Stomach (tissue), 9 donors: ENCODE measurements around the gene MCM3AP. TPM values are rescaled to one million over a fixed set of nuclear protein-coding genes. Genes with fewer than 3 reads are reported as not detected.
"Not testable (repeated sequence)": the region's sequence is repeated elsewhere in the genome, so short reads cannot be mapped to it uniquely, and the experiment has no call there.

ENCODE experiments used
- DNase-seq, 2 donors: peaks; one replicate each; pipeline versions ENCODE4 v3.0.0 to v3.0.0-alpha.2; 2013 to 2019
- H3K27ac ChIP-seq, 5 donors: fragments of 200-600 bp in 4 of 5; sonication (generic) in 4 of 5; one replicate each; pipeline ENCODE4 v1.5.1; 2013 to 2019; ENCODE audit warnings: mild to moderate bottlenecking in 1 of 5, moderate library complexity in 1 of 5
- H3K27me3 ChIP-seq, 3 donors: fragments of 200-600 bp; sonication (generic); one replicate each; pipeline ENCODE4 v1.5.1; 2017 to 2019; ENCODE audit warnings: mixed run types in 1 of 3
- H3K36me3 ChIP-seq, 4 donors: fragments of 200-600 bp; sonication (generic); 1 replicate in 3 of 4; 2 replicates in 1 of 4; pipeline ENCODE4 v1.5.1; 2016 to 2019
- H3K4me1 ChIP-seq, 4 donors: fragments of 200-600 bp; sonication (generic); one replicate each; pipeline ENCODE4 v1.5.1; 2016 to 2019
- H3K4me3 ChIP-seq, 4 donors: fragments of 200-600 bp; sonication (generic) in 3 of 4; one replicate each; pipeline ENCODE4 v1.5.1; 2016 to 2019; ENCODE audit warnings: mild to moderate bottlenecking in 1 of 4
- H3K9me3 ChIP-seq, 4 donors: fragments of 200-600 bp; sonication (generic); one replicate each; pipeline ENCODE4 v1.5.1; 2016 to 2019
- CTCF ChIP-seq, 7 experiments: fragments of 450-650 bp in 4 of 7; fragments of 200-600 bp in 3 of 7; sonication (generic) in 3 of 7; IDR thresholded peaks; one replicate each; pipeline ENCODE4 v1.5.1; 2016 to 2019; ENCODE audit warnings: antibody characterized with exemption in 7 of 7, control low read depth in 2 of 7, mild to moderate bottlenecking in 1 of 7
- EP300 ChIP-seq: sonication (generic); formaldehyde crosslinking; IDR thresholded peaks from one replicate; pipeline ENCODE4 v1.6.1; 2017; ENCODE audit warnings: antibody characterized with exemption
- POLR2A ChIP-seq, 4 donors: fragments of 450-650 bp; IDR thresholded peaks; one replicate each; pipeline ENCODE4 v1.6.1; 2016; ENCODE audit warnings: antibody characterized with exemption in 4 of 4, control low read depth in 2 of 4, mild to moderate bottlenecking in 1 of 4, moderate library complexity in 1 of 4
- POLR2AphosphoS5 ChIP-seq, 3 donors: sonication (generic); formaldehyde crosslinking; IDR thresholded peaks; one replicate each; pipeline ENCODE4 v1.6.1; 2016; ENCODE audit warnings: antibody characterized with exemption in 3 of 3
- WGBS, 5 donors: extraction: QIAGEN DNeasy Blood & Tissue Kit in 3 of 5; methylation state at CpG; one replicate each; pipeline versions ENCODE4 v1.1.5 to v1.1.7; 2013 to 2018; 5-methylcytosine and 5-hydroxymethylcytosine counted together
- intact Hi-C: fragments of 100-400 bp; cut with DNase I; formaldehyde crosslinking; loops from one replicate; pipeline ENCODE4 v1.15.1; 2023; ENCODE audit warnings: low total_unique reads
- polyA plus RNA-seq, 3 donors: library from polyadenylated mRNA; stranded (reverse); fragments of 200-250 nt; gene quantifications; one replicate each; pipeline ENCODE4 v1.2.3, GENCODE V29; 2013
- total RNA-seq, 5 donors: library from RNA; depleted of rRNA; stranded (reverse); fragments of >200 nt; gene quantifications; one replicate each; pipeline versions ENCODE4 v1.1.0 to v1.2.3, GENCODE V29; 2014 to 2016
- donor health status: healthy with polysubstance abuse.
- donor health status: Bipolar disorder and iron deficiency.
- donor health status: healthy.

Gene MCM3AP
- total and polyA plus RNA-seq, 8 donors: 18.9 to 555 (median 57.4) TPM

GRCh38 chr21:46226920-46227599, 58.4 kb downstream of the MCM3AP start:
- Histone ChIP-seq H3K4me1 (peaks cover 32 to 52% (median 46%) of the 10 kb centered on the region in 4 donors), H3K27me3 (no peaks in the 10 kb centered on the region), H3K27ac (peak overlapping the region; percentile 34 to 94 (median 90)), H3K9me3 (no peaks in the 10 kb centered on the region), H3K4me3 (peak overlapping the region; percentile 70 to 97 (median 90)), H3K36me3 (peaks cover 4 to 19% (median 14%) of the 10 kb centered on the region in 4 donors)
- TF ChIP-seq POLR2AphosphoS5 (IDR thresholded peaks at IDR 0.05) (no peak), CTCF (IDR thresholded peaks at IDR 0.05) (no peak), EP300 (no peak), POLR2A (IDR thresholded peaks at IDR 0.05) (no peak)
- WGBS, 5 donors: 26 to 44% (median 37%) methylated on average over 4 of the region's 4 CpGs
- intact Hi-C loops: loop anchor here (10.0 kb wide), 1 partner anchor 82 kb away; no protein-coding TSS in a partner anchor
- peak in 1 of 2 donors; percentile 34 for DNase-seq

- H3K4me3 ChIP-seq: no peak overlapping the region
These were observed 59.3 kb downstream of the MCM3AP start for GRCh38 chr21:46226146-46226545.

DNA sequence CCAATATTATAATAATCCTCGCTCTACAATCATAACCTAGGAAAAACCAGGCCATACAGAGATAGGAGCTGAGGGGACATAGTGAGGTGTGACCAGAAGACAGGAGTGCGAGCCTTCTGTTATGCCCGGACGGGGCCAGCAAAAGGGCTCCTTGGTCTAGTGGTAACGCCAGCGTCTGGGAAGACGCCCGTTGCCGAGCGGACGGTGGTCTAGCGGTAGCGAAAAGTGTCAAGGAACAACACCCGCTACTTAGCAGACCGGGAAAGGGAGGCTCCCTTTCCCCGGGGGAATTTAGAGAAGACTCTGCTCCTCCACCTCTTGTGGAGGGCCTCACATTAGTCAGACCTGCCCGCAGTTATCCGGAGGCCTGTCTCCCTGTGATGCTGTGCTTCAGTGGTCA, 61.8 kb downstream of the MCM3AP start:
- not testable (repeated sequence) for H3K9me3 ChIP-seq, H3K27ac ChIP-seq, DNase-seq, H3K4me3 ChIP-seq, H3K27me3 ChIP-seq
- Histone ChIP-seq H3K4me1 (peaks cover 19 to 38% (median 31%) of the 10 kb centered on the region in 4 donors), H3K36me3 (peaks cover 32 to 48% (median 46%) of the 10 kb centered on the region in 4 donors)
- 89 to 94% (median 94%) methylated on average over 18 of the region's 18 CpGs for WGBS, 5 donors
- intact Hi-C loops: loop anchor here (10.0 kb wide), 1 partner anchor 79 kb away; no protein-coding TSS in a partner anchor

More at GRCh38 chr21:46226146-46226545, 59.3 kb downstream of the MCM3AP start:
- DNase-seq: no peak
- 40 to 89% (median 71%) methylated on average over 1 of the region's 1 CpG for WGBS, 5 donors
- TF ChIP-seq CTCF (IDR thresholded peaks at IDR 0.05) (no peak), POLR2A (IDR thresholded peaks at IDR 0.05) (no peak), POLR2AphosphoS5 (IDR thresholded peaks at IDR 0.05) (no peak), EP300 (no peak)
- Histone ChIP-seq H3K9me3 (no peaks in the 10 kb centered on the region), H3K4me1 (peaks cover 32 to 52% (median 46%) of the 10 kb centered on the region in 4 donors), H3K27me3 (no peaks in the 10 kb centered on the region), H3K27ac (peak overlapping the region in 4 of 5 donors; percentile 9 to 90 (median 70)), H3K36me3 (peaks cover 10 to 23% (median 22%) of the 10 kb centered on the region in 4 donors)
- intact Hi-C loops: loop anchor here (10.0 kb wide), 1 partner anchor 81 kb away; no protein-coding TSS in a partner anchor

DNA sequence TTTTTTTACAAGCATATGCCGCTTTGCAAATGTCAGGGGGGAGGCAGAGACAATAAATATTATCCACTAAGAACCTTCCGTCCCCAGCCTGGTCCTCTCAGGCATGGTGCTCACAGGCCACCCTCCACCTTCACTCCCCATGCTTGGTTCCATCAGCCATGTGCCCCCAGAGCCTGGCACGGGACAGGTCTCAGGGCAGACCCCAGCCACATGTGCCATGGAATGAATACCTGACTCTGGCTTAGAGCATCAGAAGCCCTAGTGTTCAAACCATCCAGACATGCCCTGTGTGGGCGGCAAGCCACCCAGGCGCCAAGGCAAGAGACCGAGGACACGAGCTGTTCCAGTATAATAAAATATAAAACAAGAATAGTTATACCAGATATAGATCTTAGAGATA, 62.2 kb downstream of the MCM3AP start:
- no peak for TF ChIP-seq POLR2A (IDR thresholded peaks at IDR 0.05)
- no peak for TF ChIP-seq POLR2AphosphoS5 (IDR thresholded peaks at IDR 0.05)
- no peak for TF ChIP-seq CTCF (IDR thresholded peaks at IDR 0.05)
- no peak for TF ChIP-seq EP300
- no peaks in the 10 kb centered on the region for H3K9me3 ChIP-seq
- 82 to 97% (median 87%) methylated on average over 7 of the region's 7 CpGs for WGBS, 5 donors
- DNase-seq: no peak
- H3K4me3 ChIP-seq: no peak overlapping the region
- no peak overlapping the region for H3K27ac ChIP-seq
- peaks cover 32 to 50% (median 48%) of the 10 kb centered on the region in 4 donors for H3K36me3 ChIP-seq
- no peaks in the 10 kb centered on the region for H3K27me3 ChIP-seq
- peaks cover 19 to 38% (median 29%) of the 10 kb centered on the region in 4 donors for H3K4me1 ChIP-seq
- intact Hi-C loops: loop anchor here (10.0 kb wide), 1 partner anchor 78 kb away; no protein-coding TSS in a partner anchor
